Keratinocyte (primary cell): ENCODE results near the gene TNS1. TPM values are rescaled to one million over a fixed set of nuclear protein-coding genes. Genes with fewer than 3 reads are reported as not detected.

ENCODE experiments used
- DNase-seq: peaks from one replicate; pipeline ENCODE4 v3.0.0-alpha.2; 2011; ENCODE audit warnings: low read depth, missing footprints, low spot score
- FAIRE-seq: peaks from 2 replicates; lab custom pipeline; 2011; peaks lifted over from hg19 to GRCh38; lab: Jason Lieb, UNC
- H2AFZ ChIP-seq: 2 replicates; pipeline ENCODE4 v1.6.0; 2012; ENCODE audit warnings: low read length, control low read depth, inconsistent platforms; ENCODE audit not compliant: control insufficient read depth
- H3K27ac ChIP-seq: 2 replicates; pipeline ENCODE4 v1.5.1; 2011; ENCODE audit warnings: low read length; ENCODE audit not compliant: control insufficient read depth, insufficient read depth
- H3K27me3 ChIP-seq: 3 replicates; pipeline ENCODE4 v1.6.0; 2011; ENCODE audit warnings: low read length; ENCODE audit not compliant: control insufficient read depth, insufficient read depth; ENCODE audit errors: extremely low read depth
- H3K36me3 ChIP-seq, 2 experiments: 2 replicates in 1 of 2; 3 replicates in 1 of 2; pipeline ENCODE4 v1.5.1; 2011; ENCODE audit warnings: low read length in 2 of 2, mild to moderate bottlenecking in 1 of 2; ENCODE audit not compliant: control insufficient read depth in 2 of 2, insufficient read depth in 2 of 2; ENCODE audit errors: extremely low read depth in 1 of 2
- H3K4me1 ChIP-seq: 3 replicates; pipeline ENCODE4 v1.5.1; 2011; ENCODE audit warnings: low read length; ENCODE audit not compliant: control insufficient read depth, insufficient read depth; ENCODE audit errors: extremely low read depth
- H3K4me2 ChIP-seq: 3 replicates; pipeline ENCODE4 v1.6.0; 2011; ENCODE audit warnings: low read depth, low read length; ENCODE audit not compliant: control insufficient read depth, insufficient read depth; ENCODE audit errors: extremely low read depth
- H3K4me3 ChIP-seq, 3 experiments: fragments of 200-600 bp in 1 of 3; sonication (generic) in 1 of 3; 2 replicates in 2 of 3; 3 replicates in 1 of 3; pipeline ENCODE4 v1.5.1; 2011 to 2016; ENCODE audit warnings: low read length in 3 of 3, mild to moderate bottlenecking in 3 of 3, control low read depth in 2 of 3, inconsistent platforms in 1 of 3, low read depth in 1 of 3, mixed read lengths in 1 of 3, mixed run types in 1 of 3, moderate library complexity in 1 of 3; ENCODE audit not compliant: control insufficient read depth in 2 of 3, insufficient read depth in 2 of 3; ENCODE audit errors: extremely low read depth in 1 of 3
- H3K79me2 ChIP-seq: 2 replicates; pipeline ENCODE4 v1.6.0; 2012; ENCODE audit warnings: low read length; ENCODE audit not compliant: control insufficient read depth, insufficient read depth
- H3K9ac ChIP-seq: 3 replicates; pipeline ENCODE4 v1.6.0; 2011; ENCODE audit warnings: low read length; ENCODE audit not compliant: control insufficient read depth, insufficient read depth; ENCODE audit errors: extremely low read depth
- H3K9me1 ChIP-seq: 3 replicates; pipeline ENCODE4 v1.6.0; 2011; ENCODE audit warnings: low read length; ENCODE audit not compliant: control insufficient read depth, insufficient read depth; ENCODE audit errors: extremely low read depth
- H3K9me3 ChIP-seq: 2 replicates; pipeline ENCODE4 v1.5.1; 2012; ENCODE audit warnings: low read depth, low read length; ENCODE audit not compliant: control insufficient read depth
- H4K20me1 ChIP-seq: 3 replicates; pipeline ENCODE4 v1.6.0; 2011; ENCODE audit warnings: low read length; ENCODE audit not compliant: control insufficient read depth, insufficient read depth; ENCODE audit errors: extremely low read depth
- EZH2 ChIP-seq: IDR thresholded peaks from one replicate; pipeline ENCODE4 v1.6.1; 2012; ENCODE audit warnings: inconsistent platforms, mild to moderate bottlenecking, low read length, moderate library complexity
- dilution Hi-C: fragments of 300-500 bp; cut with MboI; formaldehyde crosslinking; loops from one replicate; pipeline ENCODE4 v1.7.0; 2020; ENCODE audit warnings: low sequenced_read_pairs; ENCODE audit not compliant: extremely low pct_ligation_motif_present
- polyA plus RNA-seq, 5 experiments: library from polyadenylated mRNA; depleted of rRNA in 3 of 5; stranded (reverse) in 3 of 5; stranded (forward) in 1 of 5; unstranded in 1 of 5; fragments of >200 nt; gene quantifications; 1 replicate in 1 of 5; 2 replicates in 3 of 5; 3 replicates in 1 of 5; pipeline versions ENCODE4 v1.2.1 to v1.2.3, GENCODE V29; 2011 to 2012; ENCODE audit warnings: missing spikeins in 2 of 5, low read depth in 1 of 5, low replicate concordance in 1 of 5
- TF ChIP-seq, protein P1 (sequence below), 3 experiments: IDR thresholded peaks in 1 of 3; conservative IDR thresholded peaks in 1 of 3; optimal IDR thresholded peaks in 1 of 3; 2 replicates in 2 of 3; 3 replicates in 1 of 3; pipeline versions ENCODE3 to v1.5.1; 2011; ENCODE audit warnings: low read length in 3 of 3, mild to moderate bottlenecking in 3 of 3, moderate library complexity in 2 of 3, control low read depth in 1 of 3, inconsistent platforms in 1 of 3; ENCODE audit not compliant: insufficient read depth in 2 of 3; ENCODE audit errors: extremely low read depth in 1 of 3

The TNS1 gene
- polyA plus RNA-seq, 1 donor (not counting 4 experiments of a cell fraction or from before 2014, with no cell fraction given): 2.5 TPM

- Histone ChIP-seq H3K79me2 (no peaks in the 10 kb centered on the region), H3K4me1 (peaks cover 12% of the 10 kb centered on the region), H3K9ac (no peak overlapping the region), H3K4me2 (no peak overlapping the region), H3K27me3 (no peaks in the 10 kb centered on the region), H2AFZ (no peak overlapping the region), H3K9me3 (no peaks in the 10 kb centered on the region), H3K9me1 (no peaks in the 10 kb centered on the region), H3K27ac (no peak overlapping the region), H4K20me1 (peaks cover 7% of the 10 kb centered on the region), H3K36me3 (no peaks in the 10 kb centered on the region), H3K4me3 (no peak overlapping the region)
- TF ChIP-seq EZH2: no peak
- TF ChIP-seq, protein P1, sequence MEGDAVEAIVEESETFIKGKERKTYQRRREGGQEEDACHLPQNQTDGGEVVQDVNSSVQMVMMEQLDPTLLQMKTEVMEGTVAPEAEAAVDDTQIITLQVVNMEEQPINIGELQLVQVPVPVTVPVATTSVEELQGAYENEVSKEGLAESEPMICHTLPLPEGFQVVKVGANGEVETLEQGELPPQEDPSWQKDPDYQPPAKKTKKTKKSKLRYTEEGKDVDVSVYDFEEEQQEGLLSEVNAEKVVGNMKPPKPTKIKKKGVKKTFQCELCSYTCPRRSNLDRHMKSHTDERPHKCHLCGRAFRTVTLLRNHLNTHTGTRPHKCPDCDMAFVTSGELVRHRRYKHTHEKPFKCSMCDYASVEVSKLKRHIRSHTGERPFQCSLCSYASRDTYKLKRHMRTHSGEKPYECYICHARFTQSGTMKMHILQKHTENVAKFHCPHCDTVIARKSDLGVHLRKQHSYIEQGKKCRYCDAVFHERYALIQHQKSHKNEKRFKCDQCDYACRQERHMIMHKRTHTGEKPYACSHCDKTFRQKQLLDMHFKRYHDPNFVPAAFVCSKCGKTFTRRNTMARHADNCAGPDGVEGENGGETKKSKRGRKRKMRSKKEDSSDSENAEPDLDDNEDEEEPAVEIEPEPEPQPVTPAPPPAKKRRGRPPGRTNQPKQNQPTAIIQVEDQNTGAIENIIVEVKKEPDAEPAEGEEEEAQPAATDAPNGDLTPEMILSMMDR (optimal IDR thresholded peaks at IDR 0.05 in 1 of 3, IDR thresholded peaks at IDR 0.05 in 1 of 3, conservative IDR thresholded peaks at IDR 0.05 in 1 of 3; ENCODE audit: extremely low read depth in 1 of 3, insufficient read depth in 2 of 3, low read length in 3 of 3): no peak
- DNase-seq (no peak), FAIRE-seq (no peak)
- dilution Hi-C loops: no loop called here
Measured at GRCh38 chr2:217988840-217989204, 14.0 kb downstream of the TNS1 start.

DNA sequence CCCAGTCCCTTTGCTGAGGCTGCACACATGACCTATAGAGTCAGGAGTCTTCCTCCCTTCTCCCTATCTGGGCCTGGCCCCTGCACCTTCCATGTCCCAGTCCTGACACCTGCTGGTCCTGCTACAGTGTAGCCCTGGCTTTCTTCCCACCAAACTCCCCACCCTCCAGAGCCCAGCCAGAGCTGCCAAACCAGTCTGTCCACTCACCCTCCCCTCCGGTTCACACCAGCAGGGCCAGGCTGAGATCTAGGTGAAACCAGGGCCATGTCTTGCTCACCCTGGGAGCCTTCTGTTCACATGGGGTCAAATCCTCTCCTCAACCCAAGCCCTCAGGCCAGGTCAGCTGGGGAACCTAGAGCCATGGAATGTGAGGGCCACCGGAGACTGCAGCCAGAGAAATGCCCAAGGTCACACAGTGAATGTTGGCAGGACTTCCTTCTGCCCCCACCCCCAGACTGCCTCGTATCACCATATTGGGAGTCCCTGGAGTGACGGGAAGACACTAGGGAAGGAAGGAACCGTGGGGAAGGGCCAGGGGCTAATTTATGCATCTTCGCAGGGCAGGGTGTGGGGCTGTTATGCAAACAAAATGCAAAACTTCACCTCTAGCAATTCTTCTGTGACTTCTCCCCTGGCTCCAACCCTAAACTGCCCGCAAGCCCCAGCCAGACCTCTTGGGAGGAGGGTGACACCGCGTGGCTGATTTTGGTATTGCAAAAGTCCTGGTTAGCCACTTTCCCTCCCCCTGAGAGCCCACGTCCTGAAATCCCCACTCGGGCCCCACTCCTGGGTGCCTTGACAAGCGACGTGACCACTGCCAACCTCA is 14.6 kb downstream of the TNS1 start:
- TF ChIP-seq EZH2: no peak
- TF ChIP-seq, protein P1 (optimal IDR thresholded peaks at IDR 0.05 in 1 of 3, IDR thresholded peaks at IDR 0.05 in 1 of 3, conservative IDR thresholded peaks at IDR 0.05 in 1 of 3; ENCODE audit: extremely low read depth in 1 of 3, insufficient read depth in 2 of 3, low read length in 3 of 3): peak in 2 of 3 experiments; percentile 81 to 88
- dilution Hi-C loops: no loop called here
- DNase-seq (no peak), FAIRE-seq (peak; percentile 71)
- H3K4me2 ChIP-seq: peak overlapping the region; percentile 43
- H3K9ac ChIP-seq: no peak overlapping the region
- H3K9me3 ChIP-seq: no peaks in the 10 kb centered on the region
- no peak overlapping the region for H3K4me3 ChIP-seq
- no peaks in the 10 kb centered on the region for H3K36me3 ChIP-seq
- H4K20me1 ChIP-seq: peaks cover 7% of the 10 kb centered on the region
- no peak overlapping the region for H2AFZ ChIP-seq
- no peaks in the 10 kb centered on the region for H3K79me2 ChIP-seq
- H3K9me1 ChIP-seq: no peaks in the 10 kb centered on the region
- no peaks in the 10 kb centered on the region for H3K27me3 ChIP-seq
- peaks cover 12% of the 10 kb centered on the region for H3K4me1 ChIP-seq
- no peak overlapping the region for H3K27ac ChIP-seq
